ENCODE data around the gene RPLP2.

Gene RPLP2

GRCh38 chr11:826836-827145, 17.0 kb downstream of the RPLP2 start:
- DNase-seq: no peak

GRCh38 chr11:827146-827896, 17.6 kb downstream of the RPLP2 start:
- DNase-seq: peak in 1 of 2 experiments; percentile 32

GRCh38 chr11:827897-828192, 18.1 kb downstream of the RPLP2 start, which contains the start of gene CRACR2B:
Gene CRACR2B (plus strand): TSS chr11:827919. CDS start chr11:828608, 689 bp downstream.
- no peak for DNase-seq

GRCh38 chr11:828506-829175, 18.9 kb downstream of the RPLP2 start:
- DNase-seq: no peak

- DNase-seq: no peak
Measured at GRCh38 chr11:829176-829846, 19.5 kb downstream of the RPLP2 start.

GRCh38 chr11:829847-830294, 20.1 kb downstream of the RPLP2 start:
- DNase-seq: no peak

- DNase-seq: no peak
Measured at GRCh38 chr11:830295-831117, 20.7 kb downstream of the RPLP2 start.

- DNase-seq: no peak
Measured at GRCh38 chr11:831118-831864, 21.5 kb downstream of the RPLP2 start.

- DNase-seq: no peak
Measured at GRCh38 chr11:831961-832528, 22.3 kb downstream of the RPLP2 start.

- peak; percentile 57 to 66 for DNase-seq
Measured at GRCh38 chr11:832529-833113, 22.9 kb downstream of the RPLP2 start, which contains the start of gene CD151. Gene CD151 (plus strand): TSS chr11:832952. CDS start chr11:836070, 3,118 bp downstream.

GRCh38 chr11:833114-833791, 23.5 kb downstream of the RPLP2 start:
- no peak for DNase-seq

GRCh38 chr11:833849-834311, 24.1 kb downstream of the RPLP2 start:
- no peak for DNase-seq

GRCh38 chr11:834371-835316, 24.9 kb downstream of the RPLP2 start:
- DNase-seq: no peak

- DNase-seq: no peak
Measured at GRCh38 chr11:836274-836673, 26.5 kb downstream of the RPLP2 start.

GRCh38 chr11:836700-837099, 26.9 kb downstream of the RPLP2 start:
- no peak for DNase-seq

GRCh38 chr11:837189-837989, 27.6 kb downstream of the RPLP2 start:
- DNase-seq: no peak

- no peak for DNase-seq
Measured at GRCh38 chr11:837990-838307, 28.2 kb downstream of the RPLP2 start.

GRCh38 chr11:838441-839279, 28.9 kb downstream of the RPLP2 start:
- no peak for DNase-seq

Measured in NCI-H1930 (cell line).